WTC11 (cell line): ENCODE measurements around the gene LGI4.

ENCODE experiments used
- AFF4 ChIP-seq: sonication (generic); formaldehyde crosslinking; IDR thresholded peaks from 2 replicates; pipeline ENCODE4 v1.8.1; 2023; ENCODE audit warnings: mild to moderate bottlenecking, missing genetic modification reagents, borderline replicate concordance
- CTCF ChIP-seq: fragments of 200-600 bp; IDR thresholded peaks from 2 replicates; pipeline ENCODE4 v1.8.0; 2022; ENCODE audit warnings: antibody characterized with exemption
- E2F5 ChIP-seq: sonication (generic); formaldehyde crosslinking; IDR thresholded peaks from 2 replicates; pipeline ENCODE4 v1.8.1; 2022; ENCODE audit warnings: mild to moderate bottlenecking, moderate library complexity, missing genetic modification reagents
- ESRRA ChIP-seq: sonication (generic); formaldehyde crosslinking; IDR thresholded peaks from 2 replicates; pipeline ENCODE4 v1.8.1; 2022; ENCODE audit warnings: mild to moderate bottlenecking, missing genetic modification reagents, borderline replicate concordance
- PREB ChIP-seq: sonication (generic); formaldehyde crosslinking; IDR thresholded peaks from 2 replicates; pipeline ENCODE4 v1.8.1; 2022; ENCODE audit warnings: mild to moderate bottlenecking, missing genetic modification reagents, moderate library complexity, borderline replicate concordance
- TP53 ChIP-seq: sonication (generic); formaldehyde crosslinking; IDR thresholded peaks from 2 replicates; pipeline ENCODE4 v1.8.1; 2023; ENCODE audit warnings: mild to moderate bottlenecking, missing genetic modification reagents

- TF ChIP-seq ESRRA, result no peak
- TF ChIP-seq CTCF, result peak; percentile 74
- no peak for TF ChIP-seq TP53 (CRISPR knock-in tag)
- no peak for TF ChIP-seq AFF4
- TF ChIP-seq PREB, result no peak
- peak; percentile 47; the same call in 1 of the 2 replicates for TF ChIP-seq E2F5
Observed at GRCh38 chr19:35090506-35091214, 44.2 kb downstream of the LGI4 start.
